Neural progenitor cell (in vitro differentiated cells): ENCODE results near the gene ORAI1. TPM values are rescaled to one million over a fixed set of nuclear protein-coding genes. Genes with fewer than 3 reads are reported as not detected.
A peak's percentile ranks its signal among the peaks of the same experiment; 100 is the strongest.

Experiments used
- DNase-seq: peaks from one replicate; pipeline ENCODE4 v3.0.0-alpha.2; 2016; ENCODE audit warnings: low spot score
- H2AFZ ChIP-seq: fragments of 200-600 bp; sonication (generic); replicated peaks from 2 replicates; pipeline ENCODE4 v1.6.1; 2016; ENCODE audit warnings: antibody characterized with exemption
- H3F3A ChIP-seq: fragments of 200-600 bp; sonication (generic); 2 replicates; pipeline ENCODE4 v1.6.1; 2016; ENCODE audit warnings: antibody characterized with exemption, low read depth
- H3K27ac ChIP-seq: fragments of 200-600 bp; sonication (generic); 2 replicates; pipeline ENCODE4 v1.5.1; 2016; ENCODE audit warnings: mild to moderate bottlenecking
- H3K27me3 ChIP-seq: fragments of 200-600 bp; sonication (generic); 2 replicates; pipeline ENCODE4 v1.6.1; 2016; ENCODE audit warnings: mild to moderate bottlenecking, moderate library complexity
- H3K36me3 ChIP-seq: fragments of 200-600 bp; sonication (generic); 2 replicates; pipeline ENCODE4 v1.5.1; 2016
- H3K4me1 ChIP-seq: fragments of 200-600 bp; sonication (generic); 2 replicates; pipeline ENCODE4 v1.6.1; 2016; ENCODE audit warnings: mixed run types
- H3K4me2 ChIP-seq: fragments of 200-600 bp; sonication (generic); 2 replicates; pipeline ENCODE4 v1.6.1; 2016
- H3K4me3 ChIP-seq: fragments of 200-600 bp; sonication (generic); 2 replicates; pipeline ENCODE4 v1.5.1; 2016
- H3K79me2 ChIP-seq: fragments of 200-600 bp; sonication (generic); 2 replicates; pipeline ENCODE4 v1.6.1; 2016; ENCODE audit warnings: low read depth
- H3K9ac ChIP-seq: fragments of 200-600 bp; sonication (generic); 2 replicates; pipeline ENCODE4 v1.6.1; 2016
- H3K9me3 ChIP-seq: fragments of 200-600 bp; sonication (generic); 2 replicates; pipeline ENCODE4 v1.5.1; 2016; ENCODE audit warnings: low read depth
- H4K20me1 ChIP-seq: fragments of 200-600 bp; sonication (generic); 2 replicates; pipeline ENCODE4 v1.6.1; 2016; ENCODE audit warnings: low read depth
- H3K27ac Mint-ChIP-seq: 3 replicates; pipeline ENCODE4 v1.8.0; 2021; ENCODE audit warnings: mixed read lengths
- H3K27me3 Mint-ChIP-seq: 2 replicates; pipeline ENCODE4 v1.8.0; 2022; ENCODE audit warnings: low read depth, mild to moderate bottlenecking, inconsistent platforms, moderate library complexity, mixed read lengths; ENCODE audit not compliant: insufficient read depth
- H3K36me3 Mint-ChIP-seq: 3 replicates; pipeline ENCODE4 v1.8.0; 2021; ENCODE audit warnings: mixed read lengths
- H3K4me1 Mint-ChIP-seq: 3 replicates; pipeline ENCODE4 v1.8.0; 2021; ENCODE audit warnings: mixed read lengths
- H3K4me3 Mint-ChIP-seq: 3 replicates; pipeline ENCODE4 v1.8.0; 2021; ENCODE audit warnings: mild to moderate bottlenecking, moderate library complexity, mixed read lengths
- H3K9me3 Mint-ChIP-seq: 3 replicates; pipeline ENCODE4 v1.8.0; 2020; ENCODE audit warnings: mixed read lengths
- CTCF ChIP-seq: fragments of 200-600 bp; sonication (generic); IDR thresholded peaks from 2 replicates; pipeline ENCODE4 v1.5.1; 2017; ENCODE audit warnings: antibody characterized with exemption, mild to moderate bottlenecking
- EZH2 ChIP-seq: fragments of 200-600 bp; sonication (generic); IDR thresholded peaks from 2 replicates; pipeline ENCODE4 v1.6.1; 2017; ENCODE audit warnings: antibody characterized with exemption, mild to moderate bottlenecking, moderate library complexity
- EZH2phosphoT487 ChIP-seq: fragments of 200-600 bp; sonication (generic); IDR thresholded peaks from 2 replicates; pipeline ENCODE4 v1.6.1; 2017; ENCODE audit warnings: antibody characterized with exemption
- total RNA-seq: library from RNA; depleted of rRNA; stranded (reverse); fragments of >200 nt; gene quantifications from 2 replicates; pipeline ENCODE4 v1.2.3, GENCODE V29; 2015; ENCODE audit warnings: low replicate concordance

Gene ORAI1
- total RNA-seq, 1 donor from 2014 or later, result 8.0 TPM

- peak overlapping the region; percentile 78 for H3K27ac ChIP-seq
- H4K20me1 ChIP-seq, result no peaks in the 10 kb centered on the region
- TF ChIP-seq EZH2, result no peak
- no peak for TF ChIP-seq CTCF
- no peak for TF ChIP-seq EZH2phosphoT487
- H3K27me3 ChIP-seq, result no peaks in the 10 kb centered on the region
- no peaks in the 10 kb centered on the region for H3K36me3 Mint-ChIP-seq
- no peak overlapping the region for H3K4me3 ChIP-seq
- H3K27me3 Mint-ChIP-seq, result peaks cover 2% of the 10 kb centered on the region
- peaks cover 28% of the 10 kb centered on the region for H3K4me1 Mint-ChIP-seq
- DNase-seq, result peak; percentile 40
- H3K79me2 ChIP-seq, result no peaks in the 10 kb centered on the region
- peaks cover 25% of the 10 kb centered on the region for H3F3A ChIP-seq
- no peak overlapping the region for H3K9ac ChIP-seq
- no peaks in the 10 kb centered on the region for H3K36me3 ChIP-seq
- H3K4me2 ChIP-seq, result peak overlapping the region; percentile 35
- H3K4me3 Mint-ChIP-seq, result no peak overlapping the region
- H3K4me1 ChIP-seq, result peaks cover 17% of the 10 kb centered on the region
- no peaks in the 10 kb centered on the region for H3K9me3 ChIP-seq
- peak overlapping the region; percentile 88 for H3K27ac Mint-ChIP-seq
- peak overlapping the region; percentile 85 for H2AFZ ChIP-seq
- no peaks in the 10 kb centered on the region for H3K9me3 Mint-ChIP-seq
These were observed 5.9 kb upstream of the ORAI1 start for GRCh38 chr12:121620333-121620891.

GRCh38 chr12:121626853-121627640, 717 bp downstream of the ORAI1 start:
- H3K9me3 ChIP-seq, result no peaks in the 10 kb centered on the region
- peak overlapping the region; percentile 47 for H3K9ac ChIP-seq
- peaks cover 16% of the 10 kb centered on the region for H3K27me3 Mint-ChIP-seq
- peaks cover 42% of the 10 kb centered on the region for H3K4me1 Mint-ChIP-seq
- H3K9me3 Mint-ChIP-seq, result no peaks in the 10 kb centered on the region
- H3K27me3 ChIP-seq, result no peaks in the 10 kb centered on the region
- no peak for TF ChIP-seq EZH2phosphoT487
- no peak for TF ChIP-seq EZH2
- no peak for TF ChIP-seq CTCF
- peaks cover 9% of the 10 kb centered on the region for H3K36me3 Mint-ChIP-seq
- H2AFZ ChIP-seq, result peak overlapping the region; percentile 51
- DNase-seq, result peak; percentile 84
- peak overlapping the region; percentile 80 for H3K4me2 ChIP-seq
- peak overlapping the region; percentile 91 for H3K4me3 Mint-ChIP-seq
- H3K36me3 ChIP-seq, result no peaks in the 10 kb centered on the region
- H3F3A ChIP-seq, result peaks cover 36% of the 10 kb centered on the region
- peak overlapping the region; percentile 70 for H3K27ac ChIP-seq
- peaks cover 52% of the 10 kb centered on the region for H4K20me1 ChIP-seq
- peak overlapping the region; percentile 95 for H3K4me3 ChIP-seq
- H3K79me2 ChIP-seq, result peaks cover 53% of the 10 kb centered on the region
- peaks cover 26% of the 10 kb centered on the region for H3K4me1 ChIP-seq
- H3K27ac Mint-ChIP-seq, result no peak overlapping the region

GRCh38 chr12:121628037-121628436, 1.7 kb downstream of the ORAI1 start:
- H3K4me2 ChIP-seq, result peak overlapping the region; percentile 80
- peaks cover 46% of the 10 kb centered on the region for H3F3A ChIP-seq
- no peak overlapping the region for H3K9ac ChIP-seq
- Mint-ChIP-seq H3K36me3 (peaks cover 11% of the 10 kb centered on the region), H3K27ac (no peak overlapping the region), H3K4me3 (peak overlapping the region; percentile 91), H3K27me3 (peaks cover 19% of the 10 kb centered on the region), H3K9me3 (no peaks in the 10 kb centered on the region), H3K4me1 (peaks cover 52% of the 10 kb centered on the region)
- peaks cover 63% of the 10 kb centered on the region for H3K79me2 ChIP-seq
- peaks cover 62% of the 10 kb centered on the region for H4K20me1 ChIP-seq
- no peak overlapping the region for H2AFZ ChIP-seq
- no peaks in the 10 kb centered on the region for H3K9me3 ChIP-seq
- peak overlapping the region; percentile 95 for H3K4me3 ChIP-seq
- peaks cover 36% of the 10 kb centered on the region for H3K4me1 ChIP-seq
- no peak overlapping the region for H3K27ac ChIP-seq
- no peak for DNase-seq
- no peak for TF ChIP-seq EZH2
- TF ChIP-seq CTCF, result no peak
- no peak for TF ChIP-seq EZH2phosphoT487
- no peaks in the 10 kb centered on the region for H3K36me3 ChIP-seq
- H3K27me3 ChIP-seq, result no peaks in the 10 kb centered on the region
